GM10847 (cell line): ENCODE measurements around the gene TTYH2.
A peak's percentile ranks its signal among the peaks of the same experiment; 100 is the strongest.

Experiments used
- POLR2A ChIP-seq: IDR thresholded peaks from 2 replicates; pipeline ENCODE4 v1.6.1; 2011; ENCODE audit not compliant: insufficient read length; ENCODE audit errors: extremely low read depth

Gene TTYH2

GRCh38 chr17:74212913-74213791, at the start of gene TTYH2:
TSS of gene TTYH2 (plus strand) at chr17:74213571. CDS start at chr17:74213588, 17 bp downstream.
- peak; percentile 32 for TF ChIP-seq POLR2A

- TF ChIP-seq POLR2A, result no peak
These were observed 49.5 kb upstream of the TTYH2 start for GRCh38 chr17:74163836-74164235.

DNA sequence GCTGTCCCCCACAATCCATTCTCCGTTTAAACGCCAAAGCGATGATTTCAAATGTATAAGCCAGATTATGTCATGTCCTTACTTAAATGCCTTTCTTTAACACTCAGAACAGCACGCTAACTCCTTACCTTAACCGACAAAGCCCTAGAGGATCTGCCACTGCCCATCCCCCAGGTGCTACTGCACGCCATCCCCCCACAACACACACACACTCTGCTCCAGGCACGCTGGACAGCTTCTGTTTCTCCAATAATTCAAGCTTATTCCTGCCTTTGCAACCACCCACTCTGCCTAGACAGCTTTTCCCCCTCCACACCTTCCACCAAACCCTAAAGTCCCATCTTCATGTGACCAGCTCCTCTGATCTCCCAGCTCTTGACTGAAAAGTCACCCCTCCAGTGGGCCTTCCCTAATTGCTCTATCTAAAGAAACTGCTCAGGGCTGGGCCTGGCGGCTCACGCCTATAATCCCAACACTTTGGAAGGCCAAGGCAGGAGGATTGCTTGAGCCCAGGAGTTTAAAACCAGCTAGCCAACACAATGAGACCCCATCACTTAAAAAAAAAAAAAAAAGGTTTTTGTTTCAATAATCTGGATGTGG, 48.8 kb upstream of the TTYH2 start:
- no peak for TF ChIP-seq POLR2A

GRCh38 chr17:74165797-74166365, 47.5 kb upstream of the TTYH2 start:
- no peak for TF ChIP-seq POLR2A

- no peak for TF ChIP-seq POLR2A
These were observed 42.4 kb upstream of the TTYH2 start for GRCh38 chr17:74170924-74171323.

DNA sequence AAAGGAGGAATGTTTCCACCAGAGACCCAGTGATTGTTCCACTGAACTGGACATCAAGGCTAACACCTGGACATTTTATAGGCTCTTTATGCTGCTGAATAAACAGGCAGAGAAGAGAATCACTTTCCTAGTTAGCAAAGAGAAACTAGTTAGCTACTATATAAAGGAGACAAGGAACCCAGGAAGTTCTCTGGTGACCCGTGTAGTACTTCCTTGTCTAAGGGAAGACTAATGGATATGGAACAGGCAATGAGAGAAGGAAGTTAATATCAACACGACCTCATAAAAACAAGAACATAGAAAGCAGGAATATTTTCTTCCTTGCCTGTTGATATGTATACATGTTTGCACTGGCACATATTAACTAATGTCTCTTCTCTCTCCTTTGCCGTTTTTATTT, 40.7 kb upstream of the TTYH2 start:
- TF ChIP-seq POLR2A, result no peak

- no peak for TF ChIP-seq POLR2A
These were observed 36.8 kb upstream of the TTYH2 start for GRCh38 chr17:74176546-74177001.

DNA sequence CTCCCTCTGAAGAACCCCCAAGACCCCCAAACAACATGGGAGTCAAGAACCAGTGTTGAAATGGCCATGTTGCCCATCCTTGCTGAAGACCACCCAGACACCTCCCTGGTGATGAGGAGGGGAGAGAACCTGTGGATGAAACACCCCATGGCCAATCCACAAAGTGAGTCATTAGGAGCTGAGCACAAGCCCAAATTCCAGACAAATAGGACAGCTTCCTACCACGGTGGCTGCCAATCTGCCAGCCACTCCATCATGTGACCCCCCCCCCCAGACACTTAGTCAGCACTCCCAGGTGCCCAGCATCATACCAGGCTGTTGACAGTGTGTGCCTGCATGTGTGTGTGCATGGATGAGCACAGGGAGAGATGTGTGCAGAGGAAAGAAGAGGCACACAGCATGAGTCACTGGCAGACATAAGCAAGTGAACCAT, 36.3 kb upstream of the TTYH2 start:
- TF ChIP-seq POLR2A, result no peak

DNA sequence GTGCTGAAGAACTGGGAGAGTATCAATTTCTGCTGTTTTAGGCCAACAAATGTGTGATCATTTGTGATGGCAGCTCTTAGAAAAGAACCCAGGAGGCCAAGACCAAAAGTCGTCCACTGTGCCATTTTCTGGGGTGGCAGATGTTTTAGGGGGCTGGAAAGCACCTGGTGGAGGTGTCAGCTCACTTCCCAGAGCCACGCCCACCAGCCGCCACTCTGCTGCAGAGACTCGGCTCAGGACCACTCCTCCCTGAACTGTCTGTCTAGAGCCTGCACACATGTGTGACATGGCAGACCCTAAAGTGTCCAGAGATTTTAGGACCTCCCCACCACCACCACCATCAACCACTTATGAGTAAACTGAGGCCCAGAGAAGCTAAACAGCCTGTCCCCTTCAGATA, 33.8 kb upstream of the TTYH2 start:
- TF ChIP-seq POLR2A, result no peak

GRCh38 chr17:74180336-74180735, 33.0 kb upstream of the TTYH2 start:
- TF ChIP-seq POLR2A, result no peak

DNA sequence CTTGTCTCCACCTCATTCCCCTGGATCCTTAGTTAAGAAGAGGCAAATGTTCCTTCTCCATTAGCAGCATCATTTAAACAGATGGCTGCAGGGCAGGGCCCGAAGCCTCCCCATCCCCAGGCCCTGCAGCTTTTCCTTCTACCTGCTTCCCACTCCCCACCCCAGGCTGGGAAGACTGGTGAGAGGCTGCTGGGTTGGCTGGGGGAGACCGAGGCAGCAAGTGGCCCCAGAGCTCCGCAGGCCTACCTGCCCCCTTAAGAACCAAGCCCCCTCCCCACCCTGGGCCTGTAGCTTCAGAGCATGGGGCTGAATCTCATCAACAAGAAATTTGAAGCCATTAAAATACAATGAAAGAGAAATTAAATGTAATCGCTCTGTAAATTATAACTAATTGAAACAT, 32.0 kb upstream of the TTYH2 start:
- TF ChIP-seq POLR2A, result no peak

- TF ChIP-seq POLR2A, result no peak
These were observed 31.2 kb upstream of the TTYH2 start for GRCh38 chr17:74182041-74182723.

- no peak for TF ChIP-seq POLR2A
These were observed 30.0 kb upstream of the TTYH2 start for GRCh38 chr17:74183411-74183810.

GRCh38 chr17:74185571-74186185, 27.7 kb upstream of the TTYH2 start:
- TF ChIP-seq POLR2A, result no peak

DNA sequence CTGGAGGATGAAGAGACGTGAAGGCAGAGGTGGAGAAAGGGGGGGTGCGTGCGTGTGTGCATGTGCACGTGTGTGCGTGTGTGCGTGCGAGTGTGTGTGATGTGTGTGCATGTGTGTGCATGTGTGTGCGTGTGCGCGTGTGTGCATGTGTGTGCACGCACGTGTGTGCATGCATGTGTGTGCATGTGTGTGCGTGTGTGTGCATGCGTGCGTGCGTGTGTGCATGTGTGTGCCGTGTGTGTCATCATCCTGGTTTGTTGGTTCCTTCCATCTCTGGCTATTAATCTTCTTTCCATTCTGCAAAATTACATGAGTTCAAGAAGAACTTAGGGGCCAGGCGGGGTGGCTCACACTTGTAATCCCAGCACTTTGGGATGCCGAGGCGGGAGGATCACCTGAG, 26.9 kb upstream of the TTYH2 start:
- no peak for TF ChIP-seq POLR2A
